ENCODE results near the gene FZD4.
"Not testable (repeated sequence)": the region's sequence is repeated elsewhere in the genome, so short reads cannot be mapped to it uniquely, and the experiment has no call there.

The FZD4 gene

GRCh38 chr11:86955361-86956120, at the start of gene FZD4:
Gene FZD4 (minus strand): TSS chr11:86955395. CDS start chr11:86955085, 310 bp downstream.
- no peak for TF ChIP-seq ZFX (IDR thresholded peaks at IDR 0.05; ENCODE audit: borderline replicate concordance)
- TF ChIP-seq CTCF (IDR thresholded peaks at IDR 0.05), result no peak
- peak within 1 kb of the TSS; percentile 88 for H3K27ac ChIP-seq

DNA sequence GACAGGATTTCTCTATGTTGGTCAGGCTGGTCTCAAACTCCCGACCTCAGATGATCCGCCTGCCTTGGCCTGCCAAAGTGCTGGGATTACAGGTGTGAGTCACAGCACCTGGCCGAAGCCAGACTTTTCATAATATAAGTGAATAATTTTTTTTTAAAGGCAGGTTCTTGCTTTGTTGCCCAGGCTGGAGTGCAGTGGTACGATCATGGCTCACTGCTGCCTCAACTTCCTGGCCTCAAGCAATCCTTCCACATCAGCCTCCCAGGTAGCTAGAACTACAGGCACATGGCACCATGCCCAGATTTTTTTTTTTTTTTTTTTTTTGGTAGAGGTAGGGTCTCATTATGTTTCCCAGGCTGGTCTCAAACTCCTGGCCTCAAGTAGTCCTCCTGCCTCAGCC, 49.1 kb upstream of the FZD4 start:
- H3K27ac ChIP-seq, result peak overlapping the region; percentile 90

- no peak overlapping the region for H3K27ac ChIP-seq
- no peak for TF ChIP-seq ZFX (IDR thresholded peaks at IDR 0.05; ENCODE audit: borderline replicate concordance)
- TF ChIP-seq CTCF (IDR thresholded peaks at IDR 0.05), result no peak
These were observed 47.7 kb upstream of the FZD4 start for GRCh38 chr11:87002918-87003317.

- H3K27ac ChIP-seq, result peak overlapping the region; percentile 68
These were observed 44.9 kb upstream of the FZD4 start for GRCh38 chr11:86999859-87000753.

DNA sequence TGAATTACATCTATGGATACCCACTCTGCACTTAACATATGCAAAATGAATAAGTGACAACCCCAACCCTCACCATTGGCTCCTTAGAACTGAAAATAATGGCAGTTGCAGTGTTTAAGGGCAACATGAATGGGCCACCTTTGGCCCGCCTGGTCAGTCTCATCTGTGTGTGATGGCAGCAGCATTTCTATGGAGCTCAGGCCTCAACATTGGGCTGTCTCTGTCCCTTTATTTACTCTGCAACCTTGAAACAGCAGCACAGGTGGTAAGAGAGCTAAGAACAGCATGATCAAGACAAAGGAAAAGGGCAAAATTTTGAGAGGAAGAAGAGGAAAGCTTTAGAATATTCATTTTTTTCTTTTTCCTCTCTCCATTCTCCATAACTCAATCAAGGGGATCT, 44.2 kb upstream of the FZD4 start:
- peak overlapping the region; percentile 68 for H3K27ac ChIP-seq
- no peak for TF ChIP-seq CTCF (IDR thresholded peaks at IDR 0.05)
- no peak for TF ChIP-seq ZFX (IDR thresholded peaks at IDR 0.05; ENCODE audit: borderline replicate concordance)

More at GRCh38 chr11:86999859-87000753, 44.9 kb upstream of the FZD4 start:
- TF ChIP-seq CTCF (IDR thresholded peaks at IDR 0.05) (no peak), ZFX (IDR thresholded peaks at IDR 0.05; ENCODE audit: borderline replicate concordance) (no peak)

GRCh38 chr11:86996953-86997570, 41.9 kb upstream of the FZD4 start:
- no peak overlapping the region for H3K27ac ChIP-seq
- no peak for TF ChIP-seq CTCF (IDR thresholded peaks at IDR 0.05)

GRCh38 chr11:86993031-86993430, 37.8 kb upstream of the FZD4 start:
- no peak overlapping the region for H3K27ac ChIP-seq
- TF ChIP-seq CTCF (IDR thresholded peaks at IDR 0.05) (no peak), ZFX (IDR thresholded peaks at IDR 0.05; ENCODE audit: borderline replicate concordance) (no peak)

GRCh38 chr11:86992340-86992739, 37.1 kb upstream of the FZD4 start:
- H3K27ac ChIP-seq, result not testable (repeated sequence)

All from 22Rv1 (cell line).